Epithelial cell of umbilical artery (primary cell): Measurements from ENCODE around the gene XIRP1. TPM values are rescaled to one million over a fixed set of nuclear protein-coding genes. Genes with fewer than 3 reads are reported as not detected.

Experiments
- total RNA-seq: library from RNA; depleted of rRNA; stranded (reverse); fragments of >200 nt; gene quantifications from 2 replicates; pipeline ENCODE4 v1.2.3, GENCODE V29; 2014

The XIRP1 gene, protein sequence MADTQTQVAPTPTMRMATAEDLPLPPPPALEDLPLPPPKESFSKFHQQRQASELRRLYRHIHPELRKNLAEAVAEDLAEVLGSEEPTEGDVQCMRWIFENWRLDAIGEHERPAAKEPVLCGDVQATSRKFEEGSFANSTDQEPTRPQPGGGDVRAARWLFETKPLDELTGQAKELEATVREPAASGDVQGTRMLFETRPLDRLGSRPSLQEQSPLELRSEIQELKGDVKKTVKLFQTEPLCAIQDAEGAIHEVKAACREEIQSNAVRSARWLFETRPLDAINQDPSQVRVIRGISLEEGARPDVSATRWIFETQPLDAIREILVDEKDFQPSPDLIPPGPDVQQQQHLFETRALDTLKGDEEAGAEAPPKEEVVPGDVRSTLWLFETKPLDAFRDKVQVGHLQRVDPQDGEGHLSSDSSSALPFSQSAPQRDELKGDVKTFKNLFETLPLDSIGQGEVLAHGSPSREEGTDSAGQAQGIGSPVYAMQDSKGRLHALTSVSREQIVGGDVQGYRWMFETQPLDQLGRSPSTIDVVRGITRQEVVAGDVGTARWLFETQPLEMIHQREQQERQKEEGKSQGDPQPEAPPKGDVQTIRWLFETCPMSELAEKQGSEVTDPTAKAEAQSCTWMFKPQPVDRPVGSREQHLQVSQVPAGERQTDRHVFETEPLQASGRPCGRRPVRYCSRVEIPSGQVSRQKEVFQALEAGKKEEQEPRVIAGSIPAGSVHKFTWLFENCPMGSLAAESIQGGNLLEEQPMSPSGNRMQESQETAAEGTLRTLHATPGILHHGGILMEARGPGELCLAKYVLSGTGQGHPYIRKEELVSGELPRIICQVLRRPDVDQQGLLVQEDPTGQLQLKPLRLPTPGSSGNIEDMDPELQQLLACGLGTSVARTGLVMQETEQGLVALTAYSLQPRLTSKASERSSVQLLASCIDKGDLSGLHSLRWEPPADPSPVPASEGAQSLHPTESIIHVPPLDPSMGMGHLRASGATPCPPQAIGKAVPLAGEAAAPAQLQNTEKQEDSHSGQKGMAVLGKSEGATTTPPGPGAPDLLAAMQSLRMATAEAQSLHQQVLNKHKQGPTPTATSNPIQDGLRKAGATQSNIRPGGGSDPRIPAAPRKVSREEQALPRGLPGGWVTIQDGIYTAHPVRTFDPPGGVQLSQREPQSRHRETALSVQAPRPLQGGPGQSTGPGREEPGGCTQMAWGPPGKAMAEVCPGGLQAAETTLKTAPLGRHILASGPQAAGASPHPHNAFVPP (N-terminal part only)
- not detected in 2 replicates for total RNA-seq

GRCh38 chr3:39192490-39193092, at the start of gene XIRP1:
Gene XIRP1 (minus strand): TSS chr3:39192595. CDS start chr3:39189445, 3,150 bp downstream.

Other genes starting within 250 kb of the XIRP1 start
- under 0.01 TPM in 1 of 2 replicates, not detected in the other for gene SCN11A, start 140.7 kb downstream of the XIRP1 start, total RNA-seq
- 28.3 and 50.2 TPM in 2 replicates for gene WDR48, start 140.6 kb downstream of the XIRP1 start, total RNA-seq
- gene GORASP1, start 85.0 kb downstream of the XIRP1 start, total RNA-seq: 26.3 and 38.7 TPM in 2 replicates
- 2.6 and 3.2 TPM in 2 replicates for gene TTC21A, start 84.9 kb downstream of the XIRP1 start, total RNA-seq
- gene CSRNP1, start 39.0 kb downstream of the XIRP1 start, total RNA-seq: 17.6 and 27.9 TPM in 2 replicates
- gene CX3CR1, start 87.4 kb upstream of the XIRP1 start, total RNA-seq: not detected in 2 replicates
- not detected in 2 replicates for gene CCR8, start 137.1 kb upstream of the XIRP1 start, total RNA-seq
- gene SLC25A38, start 190.8 kb upstream of the XIRP1 start, total RNA-seq: 16.7 and 16.9 TPM in 2 replicates
- 1,198 and 1,521 TPM in 2 replicates for gene RPSA, start 214.1 kb upstream of the XIRP1 start, total RNA-seq